GM21360 (cell line): ENCODE results near the gene PEAK3.

Source experiments
- ATAC-seq: cut with Tn5 transposase; IDR thresholded peaks from one replicate; pipeline ENCODE4 v1.9.1; 2021; ENCODE audit warnings: mild to moderate bottlenecking, moderate library complexity; ENCODE audit not compliant: unreplicated experiment

PEAK3 gene

GRCh38 chr19:2282062-2282861, at the start of gene PEAK3:
TSS of gene PEAK3 (minus strand) at chr19:2282175. CDS start at chr19:2280931, 1,244 bp downstream.
- ATAC-seq, result no peak

- ATAC-seq, result no peak
Measured at GRCh38 chr19:2330632-2331284, 48.8 kb upstream of the PEAK3 start.

- ATAC-seq, result no peak
Measured at GRCh38 chr19:2330255-2330631, 48.3 kb upstream of the PEAK3 start.

- no peak for ATAC-seq
Measured at GRCh38 chr19:2329501-2329916, 47.5 kb upstream of the PEAK3 start.

- ATAC-seq, result no peak
Measured at GRCh38 chr19:2329149-2329478, 47.1 kb upstream of the PEAK3 start.

GRCh38 chr19:2328401-2329148, 46.6 kb upstream of the PEAK3 start, which contains the start of the genes LSM7 and SPPL2B:
TSS of gene LSM7 (minus strand) at chr19:2328586. CDS start at chr19:2328566, 20 bp downstream.
TSS of gene SPPL2B (plus strand) at chr19:2328684. CDS start at chr19:2328710, 26 bp downstream.
- ATAC-seq, result peak; percentile 65

- no peak for ATAC-seq
Measured at GRCh38 chr19:2327773-2328400, 45.9 kb upstream of the PEAK3 start.

GRCh38 chr19:2326699-2327360, 44.9 kb upstream of the PEAK3 start:
- ATAC-seq, result no peak

GRCh38 chr19:2325281-2326046, 43.5 kb upstream of the PEAK3 start:
- no peak for ATAC-seq

- no peak for ATAC-seq
Measured at GRCh38 chr19:2324220-2324948, 42.4 kb upstream of the PEAK3 start.

GRCh38 chr19:2323707-2324106, 41.7 kb upstream of the PEAK3 start:
- no peak for ATAC-seq

GRCh38 chr19:2321565-2322283, 39.7 kb upstream of the PEAK3 start:
- no peak for ATAC-seq

GRCh38 chr19:2320939-2321338, 39.0 kb upstream of the PEAK3 start:
- ATAC-seq, result no peak

GRCh38 chr19:2320049-2320448, 38.1 kb upstream of the PEAK3 start:
- ATAC-seq, result no peak

GRCh38 chr19:2319551-2319950, 37.6 kb upstream of the PEAK3 start:
- no peak for ATAC-seq

- no peak for ATAC-seq
Measured at GRCh38 chr19:2318923-2319322, 36.9 kb upstream of the PEAK3 start.

GRCh38 chr19:2317756-2318155, 35.8 kb upstream of the PEAK3 start:
- ATAC-seq, result no peak

- no peak for ATAC-seq
Measured at GRCh38 chr19:2317300-2317699, 35.3 kb upstream of the PEAK3 start.
